Erythroblast (primary cell): Measurements from ENCODE around the gene COG4.

Experiments
- GATA1 ChIP-seq: IDR thresholded peaks from 2 replicates; pipeline ENCODE4 v1.6.1; 2011; ENCODE audit warnings: low read depth, mild to moderate bottlenecking, control low read depth, low read length, moderate library complexity
- POLR2A ChIP-seq: IDR thresholded peaks from 2 replicates; pipeline ENCODE4 v1.6.1; 2011; ENCODE audit warnings: mild to moderate bottlenecking, low read length

DNA sequence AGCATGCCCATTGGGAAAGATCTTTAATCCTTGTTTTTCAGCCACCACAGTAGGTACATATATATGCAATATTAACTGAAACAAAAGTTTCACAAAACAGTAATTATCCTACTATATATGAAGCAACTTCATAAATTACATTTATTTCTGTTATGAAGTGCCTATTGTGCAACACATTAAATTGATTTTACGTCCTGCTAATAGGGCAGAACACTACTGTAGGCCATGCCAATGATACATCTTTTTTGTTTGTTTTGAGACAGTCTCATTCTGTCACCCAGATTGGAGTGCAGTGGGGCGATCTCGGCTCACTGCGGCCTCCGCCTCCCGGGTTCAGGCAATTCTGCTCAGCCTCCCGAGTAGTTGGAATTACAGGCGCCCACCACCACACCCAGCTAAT, 29.3 kb upstream of the COG4 start:
- TF ChIP-seq POLR2A = no peak
- no peak for TF ChIP-seq GATA1
